Activated CD4-positive, alpha-beta T cell treated with anti-CD3 and anti-CD28 coated beads, Interleukin-2, amount 50 U/mL, for 1 hour (primary cell): ENCODE results near the gene GAGE1.
"Not testable (repeated sequence)": the region's sequence is repeated elsewhere in the genome, so short reads cannot be mapped to it uniquely, and the experiment has no call there.

Experiments used
- DNase-seq: peaks from one replicate; pipeline ENCODE4 v3.0.0-alpha.2; 2020

The GAGE1 gene

GRCh38 chrX:49598720-49599119 lies at the start of gene GAGE1:
Gene GAGE1 (plus strand): TSS chrX:49599020. CDS start chrX:49600175, 1,155 bp downstream.
- DNase-seq = not testable (repeated sequence)

- not testable (repeated sequence) for DNase-seq
These were observed 47.8 kb upstream of the GAGE1 start, which contains the start of gene GAGE12E for GRCh38 chrX:49550989-49551388. Gene GAGE12E (plus strand): TSS chrX:49551289. CDS start chrX:49552444, 1,155 bp downstream.

- not testable (repeated sequence) for DNase-seq
These were observed 38.3 kb upstream of the GAGE1 start, which contains the start of gene GAGE12F for GRCh38 chrX:49560542-49560941. Gene GAGE12F (plus strand): TSS chrX:49560842. CDS start chrX:49561997, 1,155 bp downstream.

GRCh38 chrX:49568728-49569127 lies 30.1 kb upstream of the GAGE1 start:
- not testable (repeated sequence) for DNase-seq

DNA sequence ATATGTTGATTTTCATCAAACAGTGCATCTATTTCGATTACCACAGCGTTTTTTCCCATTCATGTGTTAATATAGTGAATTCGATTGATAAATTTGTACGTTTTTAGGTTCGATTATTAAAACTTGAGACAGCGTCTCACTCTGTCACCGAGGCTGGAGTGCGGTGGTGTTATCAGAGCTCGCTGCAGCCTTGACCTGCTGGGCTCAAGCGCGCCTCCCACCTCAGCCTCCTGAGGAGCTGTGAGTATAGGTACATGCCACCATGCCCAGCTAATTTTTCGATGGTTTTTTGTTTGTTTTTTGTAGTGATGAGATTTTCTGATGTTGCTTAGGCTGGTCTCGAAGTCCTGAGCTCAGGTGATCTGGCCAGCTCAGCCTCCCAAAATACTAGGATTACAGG lies 29.7 kb upstream of the GAGE1 start:
- DNase-seq = not testable (repeated sequence)

DNA sequence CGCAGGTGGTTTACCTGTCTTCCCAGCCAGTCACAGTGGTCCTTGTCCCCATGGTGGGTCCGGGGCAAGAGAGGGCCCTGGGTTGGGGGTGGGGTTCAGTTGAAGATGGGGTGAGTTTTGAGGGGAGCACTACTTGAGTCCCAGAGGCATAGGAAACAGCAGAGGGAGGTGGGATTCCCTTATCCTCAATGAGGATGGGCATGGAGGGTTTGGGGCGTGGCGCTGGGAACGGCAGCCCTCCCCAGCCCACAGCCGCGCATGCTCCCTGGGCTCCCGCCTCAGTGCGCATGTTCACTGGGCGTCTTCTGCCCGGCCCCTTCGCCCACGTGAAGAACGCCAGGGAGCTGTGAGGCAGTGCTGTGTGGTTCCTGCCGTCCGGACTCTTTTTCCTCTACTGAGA lies 28.7 kb upstream of the GAGE1 start, which contains the start of gene GAGE12G:
Gene GAGE12G (plus strand): TSS at position 301 of the 400 bp plus-strand sequence. CDS start 1,155 bp downstream, outside the sequence.
- DNase-seq = not testable (repeated sequence)

DNA sequence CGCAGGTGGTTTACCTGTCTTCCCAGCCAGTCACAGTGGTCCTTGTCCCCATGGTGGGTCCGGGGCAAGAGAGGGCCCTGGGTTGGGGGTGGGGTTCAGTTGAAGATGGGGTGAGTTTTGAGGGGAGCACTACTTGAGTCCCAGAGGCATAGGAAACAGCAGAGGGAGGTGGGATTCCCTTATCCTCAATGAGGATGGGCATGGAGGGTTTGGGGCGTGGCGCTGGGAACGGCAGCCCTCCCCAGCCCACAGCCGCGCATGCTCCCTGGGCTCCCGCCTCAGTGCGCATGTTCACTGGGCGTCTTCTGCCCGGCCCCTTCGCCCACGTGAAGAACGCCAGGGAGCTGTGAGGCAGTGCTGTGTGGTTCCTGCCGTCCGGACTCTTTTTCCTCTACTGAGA lies 19.2 kb upstream of the GAGE1 start, which contains the start of gene GAGE12H:
Gene GAGE12H (plus strand): TSS at position 301 of the 400 bp plus-strand sequence. CDS start 1,155 bp downstream, outside the sequence.
- DNase-seq = not testable (repeated sequence)

DNA sequence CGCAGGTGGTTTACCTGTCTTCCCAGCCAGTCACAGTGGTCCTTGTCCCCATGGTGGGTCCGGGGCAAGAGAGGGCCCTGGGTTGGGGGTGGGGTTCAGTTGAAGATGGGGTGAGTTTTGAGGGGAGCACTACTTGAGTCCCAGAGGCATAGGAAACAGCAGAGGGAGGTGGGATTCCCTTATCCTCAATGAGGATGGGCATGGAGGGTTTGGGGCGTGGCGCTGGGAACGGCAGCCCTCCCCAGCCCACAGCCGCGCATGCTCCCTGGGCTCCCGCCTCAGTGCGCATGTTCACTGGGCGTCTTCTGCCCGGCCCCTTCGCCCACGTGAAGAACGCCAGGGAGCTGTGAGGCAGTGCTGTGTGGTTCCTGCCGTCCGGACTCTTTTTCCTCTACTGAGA lies 9.6 kb upstream of the GAGE1 start, which contains the start of gene GAGE2A:
Gene GAGE2A (plus strand): TSS at position 301 of the 400 bp plus-strand sequence. CDS start 1,155 bp downstream, outside the sequence.
- not testable (repeated sequence) for DNase-seq

DNA sequence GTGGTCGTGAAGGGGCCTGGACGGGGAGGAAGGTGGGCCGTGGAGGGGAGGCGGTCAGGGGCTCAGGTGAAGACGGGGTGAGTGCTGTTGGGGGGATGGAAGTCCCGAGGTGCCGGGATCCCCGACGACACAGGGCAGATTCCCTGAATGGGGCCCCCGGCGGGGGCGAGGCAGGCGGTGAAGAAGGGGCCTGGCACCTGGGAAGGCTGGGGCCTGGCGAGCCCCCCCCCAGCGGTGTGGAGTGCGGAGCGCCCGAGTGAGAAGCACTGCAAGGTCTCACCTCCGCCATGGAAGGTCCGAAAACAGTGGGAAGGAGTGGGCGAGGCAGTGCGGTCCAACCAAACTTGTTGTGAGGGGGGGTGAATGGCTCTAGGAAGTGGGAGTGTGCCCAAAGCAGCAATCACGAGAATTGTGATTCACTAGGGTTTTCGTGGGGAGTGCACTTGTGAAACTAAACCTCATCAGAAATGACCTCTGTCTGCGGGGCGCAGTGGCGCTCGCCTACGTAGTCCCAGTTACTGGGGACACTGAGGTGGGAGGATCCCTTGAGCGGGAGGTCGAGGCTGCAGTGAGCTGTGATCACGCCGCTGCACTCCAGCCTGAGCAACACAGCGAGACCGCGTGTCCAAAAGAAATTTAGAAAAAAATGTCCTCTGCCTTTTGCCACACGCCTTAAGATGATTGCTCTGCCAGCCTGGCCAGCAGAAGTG lies 8.9 kb upstream of the GAGE1 start:
- not testable (repeated sequence) for DNase-seq

DNA sequence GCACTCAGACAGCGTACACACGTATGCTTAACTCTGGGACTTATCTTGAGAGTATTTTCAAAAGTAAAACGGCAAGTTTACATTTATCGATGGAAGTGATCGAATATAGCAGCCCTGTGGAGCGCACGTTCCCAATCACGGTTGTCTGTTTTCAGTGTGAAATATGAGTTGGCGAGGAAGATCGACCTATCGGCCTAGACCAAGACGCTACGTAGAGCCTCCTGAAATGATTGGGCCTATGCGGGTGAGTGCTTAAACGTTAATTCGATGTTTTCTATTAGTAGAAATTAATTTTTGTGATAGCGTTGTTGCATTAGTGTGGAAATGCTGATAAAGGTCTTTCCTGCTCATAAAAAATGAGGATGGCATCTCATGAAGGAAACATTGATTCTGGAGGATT lies 8.3 kb upstream of the GAGE1 start:
- DNase-seq = not testable (repeated sequence)

DNA sequence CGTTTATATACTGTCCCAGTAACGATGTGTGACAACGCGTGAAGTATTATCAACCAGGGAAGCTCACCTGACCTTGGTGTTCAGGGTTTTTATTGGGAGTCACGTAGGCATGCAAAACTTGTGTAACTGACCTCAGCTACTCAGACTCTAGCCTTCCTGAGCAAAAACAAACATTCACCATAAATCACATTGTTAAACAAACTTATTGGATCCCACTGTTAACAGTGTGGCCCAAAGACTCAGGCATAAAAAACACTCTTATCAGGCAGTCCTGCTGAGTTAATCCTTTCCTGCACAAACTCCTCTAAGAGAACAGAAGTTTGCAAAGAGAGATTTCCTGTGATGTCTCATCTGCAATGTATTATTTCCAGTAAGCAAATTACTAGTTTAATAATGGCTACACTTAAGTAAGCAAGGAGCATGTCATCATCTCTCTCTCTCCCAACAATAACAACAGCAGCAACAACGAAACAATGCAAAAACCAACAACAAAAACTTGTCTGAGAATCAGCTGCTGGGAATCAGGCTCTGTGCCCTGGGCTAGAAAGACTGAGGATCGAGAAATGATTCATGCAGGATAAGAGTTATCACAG lies 12.0 kb downstream of the GAGE1 start:
- DNase-seq = no peak

- DNase-seq = no peak
These were observed 19.8 kb downstream of the GAGE1 start for GRCh38 chrX:49618574-49618973.

GRCh38 chrX:49627086-49627777 lies 28.4 kb downstream of the GAGE1 start:
- DNase-seq = peak; percentile 13

DNA sequence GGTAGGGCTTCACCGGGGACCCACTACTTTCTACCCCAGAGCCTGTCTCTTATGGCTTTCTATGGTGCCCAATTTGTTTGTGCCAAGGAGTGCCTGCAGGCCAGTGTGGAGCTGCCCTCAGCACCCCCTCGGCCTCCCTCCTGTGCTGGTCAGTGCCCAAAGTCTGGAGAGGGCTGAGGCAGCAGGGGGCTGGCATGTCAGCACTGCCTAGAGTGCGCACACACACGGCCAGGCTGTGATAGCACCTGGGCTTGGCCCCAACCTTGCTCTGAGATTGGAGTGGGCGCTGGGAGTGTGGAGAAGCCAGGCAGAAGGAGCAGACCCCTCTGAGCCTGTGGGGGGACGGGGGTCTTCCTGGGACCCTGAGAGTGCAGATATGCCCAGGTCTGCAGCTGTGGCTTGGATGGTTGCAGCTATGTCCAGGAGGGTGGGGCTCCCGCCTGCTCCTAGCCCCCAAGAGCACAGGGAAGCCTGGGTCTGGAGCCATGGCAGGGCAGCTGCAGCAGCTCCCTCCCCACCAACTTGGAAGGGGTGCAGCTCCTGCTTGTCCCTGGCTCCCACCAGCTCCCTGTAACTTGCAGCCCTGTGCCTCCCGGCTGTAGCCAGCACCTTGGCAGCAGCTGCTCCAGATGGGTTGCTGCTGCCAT lies 46.3 kb downstream of the GAGE1 start:
- no peak for DNase-seq

GRCh38 chrX:49656533-49656932 lies 57.7 kb downstream of the GAGE1 start:
- DNase-seq = no peak
